OCI-LY3 (cell line): ENCODE results near the gene IL36A.

Experiments
- CTCF ChIP-seq: fragments of 200-600, 300-600 bp; sonication (generic); IDR thresholded peaks from 2 replicates; pipeline ENCODE4 v1.5.1; 2014; ENCODE audit warnings: antibody characterized with exemption, low read length, low read depth
- EZH2phosphoT487 ChIP-seq: fragments of 200-600 bp; shearing (Covaris generic); IDR thresholded peaks from 2 replicates; pipeline ENCODE4 v1.6.1; 2018; ENCODE audit warnings: antibody characterized with exemption, mixed run types, low read depth

- TF ChIP-seq CTCF, result no peak
- no peak for TF ChIP-seq EZH2phosphoT487
These were observed 47.7 kb upstream of the IL36A start for GRCh38 chr2:112957511-112957910.
